DMS114 treated with DMSO at 0.1 percent for 48 hours (cell line): ENCODE measurements around the gene NACC2.
"Not testable (repeated sequence)": the region's sequence is repeated elsewhere in the genome, so short reads cannot be mapped to it uniquely, and the experiment has no call there.

Experiments
- DNase-seq: peaks from one replicate; lab custom pipeline; 2025; ENCODE audit not compliant: unreplicated experiment; lab: John Stamatoyannopoulos, UW

Gene NACC2

DNA sequence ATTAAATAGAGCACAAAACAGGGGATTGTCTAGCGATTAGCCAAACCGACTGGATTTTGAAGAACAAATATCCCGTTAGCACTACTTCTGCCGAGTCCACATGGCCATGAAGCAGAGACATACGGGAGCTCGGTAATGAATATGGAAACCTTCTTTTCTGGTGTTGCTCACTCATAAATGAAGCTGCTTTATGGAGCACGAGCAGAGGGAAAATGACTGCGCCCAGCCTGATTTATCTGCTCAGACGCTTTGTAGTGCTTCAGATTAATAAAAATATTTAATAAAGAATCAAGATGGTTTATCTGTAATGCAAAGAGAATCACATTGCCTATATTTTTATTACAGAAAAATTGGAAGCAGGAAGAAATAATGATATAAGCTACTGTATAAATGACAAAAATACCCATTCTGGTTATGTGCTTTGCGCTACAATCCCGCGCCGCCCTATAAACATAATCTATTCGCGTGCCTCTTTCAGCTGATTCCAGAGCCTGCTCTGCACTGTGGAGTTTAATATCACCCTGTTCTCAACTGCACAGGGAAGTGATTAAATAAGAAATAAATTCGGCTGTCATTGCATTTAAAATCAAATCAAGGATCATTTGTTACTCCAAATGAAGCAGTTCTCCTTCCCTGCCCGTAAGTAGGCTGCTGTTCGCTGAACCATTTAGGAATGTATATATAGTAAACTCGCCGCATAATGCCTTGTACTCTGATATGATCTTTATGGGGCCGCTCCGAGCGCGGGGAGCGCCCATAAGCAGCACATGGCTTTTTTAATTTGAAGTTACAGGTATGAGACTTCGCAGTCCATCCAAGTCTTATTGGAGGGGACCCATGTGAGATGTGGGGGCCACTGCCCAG is 111.6 kb downstream of the NACC2 start:
- no peak for DNase-seq

DNA sequence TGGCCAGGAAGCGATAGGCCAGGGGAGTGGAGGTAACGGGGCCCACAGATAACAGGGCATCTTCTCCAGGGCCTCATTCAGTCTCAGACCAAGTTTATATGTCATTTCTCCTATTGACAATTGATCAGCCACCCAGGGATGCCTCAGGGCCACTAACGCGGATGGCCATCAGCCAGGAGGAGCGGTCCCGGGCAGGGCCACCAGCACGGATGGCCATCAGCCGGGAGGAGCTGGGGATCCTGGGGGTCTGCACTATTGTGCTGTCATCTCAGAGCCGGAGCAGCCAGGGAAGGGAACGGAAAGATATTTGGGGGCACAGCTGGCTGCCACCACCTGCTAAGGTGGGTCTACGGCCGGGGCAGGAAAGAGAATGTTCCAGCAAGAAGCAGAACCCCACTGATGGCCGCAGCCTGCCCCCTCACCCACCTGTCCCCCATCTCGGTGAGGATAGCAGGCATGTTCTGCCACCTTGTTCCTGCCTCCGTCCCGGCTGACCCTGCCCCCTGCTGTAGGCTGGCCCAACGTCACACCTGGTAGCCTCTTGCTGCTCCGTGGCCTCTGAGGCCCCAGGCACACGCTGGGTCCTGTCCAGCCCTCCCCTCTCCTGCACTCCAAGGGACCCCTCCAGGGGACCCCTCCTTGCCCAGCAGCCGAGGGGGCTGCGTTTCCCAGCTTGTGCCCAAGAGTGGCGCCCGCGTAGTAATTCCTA is 112.4 kb downstream of the NACC2 start:
- DNase-seq = no peak

DNA sequence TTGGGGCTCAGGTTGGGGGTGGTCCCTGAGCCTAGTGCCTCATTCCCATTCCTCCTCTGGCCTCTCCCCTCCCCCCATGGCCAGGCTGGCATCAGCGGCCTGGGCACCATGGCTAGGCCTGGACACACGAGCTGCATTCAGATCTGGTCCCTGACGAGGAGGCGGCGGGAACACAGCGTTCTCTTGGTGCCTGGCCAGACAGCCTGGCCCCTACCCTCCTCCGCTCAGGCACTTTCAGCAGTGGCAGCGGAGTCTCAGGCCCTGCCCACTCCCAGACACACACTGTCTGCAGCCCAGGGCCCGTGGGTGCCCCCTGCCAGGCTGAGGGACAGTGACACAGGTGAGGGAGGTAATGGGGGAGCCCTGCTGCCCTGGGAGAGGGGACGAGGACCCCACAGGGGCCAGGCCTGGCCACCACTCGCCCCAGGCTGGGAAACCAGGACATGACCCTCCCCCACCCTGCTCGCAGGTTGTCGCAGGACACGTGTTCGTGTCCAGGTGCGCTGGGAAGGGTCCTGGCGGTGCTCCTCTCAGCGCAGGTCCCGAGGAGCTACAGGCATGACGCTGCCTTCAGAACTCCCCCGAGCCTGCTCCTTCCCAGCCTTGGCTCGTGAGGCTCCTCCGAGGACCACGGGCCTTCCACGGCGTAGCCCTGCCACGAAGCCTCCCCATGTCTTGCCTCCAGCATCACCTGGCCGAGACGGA is 114.0 kb downstream of the NACC2 start:
- DNase-seq = no peak

DNA sequence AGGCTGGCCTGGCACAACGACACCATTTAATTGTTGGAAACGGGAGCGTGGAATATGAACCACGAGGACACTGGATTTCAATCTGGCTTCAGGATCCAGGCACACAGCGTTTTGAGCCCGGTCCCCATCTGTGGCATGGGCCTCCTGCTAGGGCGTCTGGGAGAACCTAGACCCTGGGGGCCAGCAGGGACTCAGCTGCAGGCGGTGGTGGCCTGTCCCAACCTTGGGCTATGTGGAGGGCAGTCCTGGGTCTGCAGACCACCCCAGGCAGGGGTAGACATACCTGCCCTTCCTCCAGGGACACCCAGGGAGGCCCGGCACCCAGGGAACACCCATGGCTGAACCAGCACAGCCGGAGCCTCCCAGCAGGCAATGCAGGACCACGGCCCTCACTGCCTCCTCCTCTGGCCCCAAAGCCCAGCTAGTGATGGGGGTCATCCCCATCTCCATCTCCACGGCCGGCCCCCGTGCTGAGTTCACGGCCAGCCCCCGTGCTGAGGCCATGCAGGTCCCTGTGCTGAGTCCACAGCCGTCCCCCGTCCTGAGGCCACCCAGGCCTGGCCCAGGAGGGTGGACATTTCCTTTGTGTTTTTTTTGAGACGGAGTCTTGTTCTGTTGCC is 115.4 kb downstream of the NACC2 start:
- DNase-seq = no peak

DNA sequence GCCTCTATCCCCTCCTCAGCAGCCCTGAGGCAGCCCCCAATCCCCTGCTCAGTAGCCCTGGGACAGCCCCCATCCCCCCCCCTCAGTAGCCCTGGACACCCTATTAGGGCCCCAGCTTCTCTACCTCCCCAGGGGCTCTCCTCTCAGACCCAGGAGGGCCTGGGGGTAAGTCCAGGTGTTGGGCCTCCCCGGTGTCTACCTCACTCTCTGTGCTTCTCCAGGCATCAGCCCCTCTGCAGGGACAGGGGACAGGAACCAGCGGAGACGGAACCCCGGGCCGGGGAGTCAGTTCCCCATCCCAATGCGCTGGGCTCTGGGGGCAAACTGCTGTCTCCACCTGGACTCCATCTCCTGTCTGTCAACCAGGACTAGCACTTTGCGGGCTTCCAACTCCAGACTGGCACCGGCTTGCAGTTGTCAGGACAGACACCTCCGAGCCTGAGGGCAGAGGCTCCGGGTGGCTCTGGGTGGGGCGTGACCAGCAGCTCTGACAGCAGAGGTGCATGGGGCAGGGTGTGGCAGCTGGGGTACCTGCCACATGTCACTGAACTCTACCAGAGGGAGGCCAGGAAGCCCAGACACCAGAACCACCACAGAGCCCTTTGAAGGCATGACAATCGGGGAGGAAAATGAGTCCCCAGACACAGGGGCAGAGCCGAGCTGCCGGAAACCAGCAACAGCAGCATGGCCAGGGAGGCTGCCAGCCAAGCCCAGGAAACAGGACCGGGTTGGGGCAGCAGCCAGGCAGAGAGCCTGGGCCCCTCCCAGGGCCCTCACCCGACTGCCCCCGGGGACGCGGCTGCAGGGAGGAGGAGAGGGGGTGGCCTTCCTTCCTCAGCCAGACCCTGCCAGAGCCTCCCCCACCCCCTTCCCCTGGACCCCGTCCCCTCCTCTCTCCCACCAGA is 116.2 kb downstream of the NACC2 start:
- no peak for DNase-seq

DNA sequence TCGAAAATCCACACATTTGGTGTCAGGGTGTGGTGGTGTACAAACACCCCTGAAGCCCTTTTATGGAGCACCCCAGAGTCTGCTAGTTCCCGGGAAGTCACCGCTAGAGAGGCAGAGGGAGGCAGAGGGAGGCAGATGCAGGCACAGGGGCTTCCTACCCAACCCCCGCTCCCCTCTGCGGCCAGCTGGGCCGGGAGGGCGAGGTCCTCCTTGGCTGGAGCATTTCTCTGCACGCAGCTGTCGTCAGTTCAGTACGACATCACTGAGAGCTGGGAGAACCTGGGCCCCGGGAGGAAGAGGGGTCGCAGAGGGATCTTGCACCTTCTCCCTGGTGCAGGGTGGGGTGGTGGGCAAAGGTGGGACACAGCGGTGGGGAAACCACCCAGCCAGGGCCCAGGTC is 118.1 kb downstream of the NACC2 start:
- no peak for DNase-seq

DNA sequence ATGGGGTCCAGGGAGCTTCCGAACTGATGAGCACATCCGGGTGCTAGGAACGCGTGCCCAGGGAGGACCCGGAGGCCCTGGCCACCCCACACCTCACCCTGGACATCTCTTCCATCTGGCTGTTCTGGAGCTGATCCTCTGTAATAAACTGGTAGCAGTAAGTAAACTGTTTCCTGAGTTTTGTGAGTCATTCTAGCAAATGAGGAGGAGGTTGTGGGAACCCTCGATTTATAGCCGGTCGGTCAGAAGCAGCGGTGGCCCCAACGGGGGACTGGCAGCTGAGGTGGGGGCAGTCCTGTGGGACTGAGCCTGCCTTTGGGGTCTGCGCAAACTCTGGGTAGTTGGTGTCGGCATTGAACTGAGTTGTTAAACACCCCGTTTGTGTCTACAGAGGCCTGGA is 118.6 kb downstream of the NACC2 start:
- no peak for DNase-seq

DNA sequence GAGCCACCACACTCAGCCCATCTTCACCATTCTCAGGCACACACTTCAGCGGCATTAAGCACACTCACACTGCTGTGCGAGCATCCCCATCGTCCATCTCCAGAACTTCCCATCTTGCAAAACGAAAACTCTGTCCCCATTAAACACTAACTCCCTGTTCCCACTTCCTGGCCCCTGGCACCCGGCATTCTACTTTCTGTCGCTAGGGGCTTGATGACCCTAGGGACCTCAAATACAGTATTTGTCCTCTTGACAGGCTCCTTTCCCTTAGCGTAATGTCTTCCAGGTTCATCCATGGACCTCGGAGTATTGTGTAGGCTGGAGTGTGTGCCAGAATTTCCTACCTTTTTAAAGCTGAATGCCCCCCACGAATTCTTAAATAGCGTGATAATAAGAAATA is 119.3 kb downstream of the NACC2 start:
- no peak for DNase-seq

DNA sequence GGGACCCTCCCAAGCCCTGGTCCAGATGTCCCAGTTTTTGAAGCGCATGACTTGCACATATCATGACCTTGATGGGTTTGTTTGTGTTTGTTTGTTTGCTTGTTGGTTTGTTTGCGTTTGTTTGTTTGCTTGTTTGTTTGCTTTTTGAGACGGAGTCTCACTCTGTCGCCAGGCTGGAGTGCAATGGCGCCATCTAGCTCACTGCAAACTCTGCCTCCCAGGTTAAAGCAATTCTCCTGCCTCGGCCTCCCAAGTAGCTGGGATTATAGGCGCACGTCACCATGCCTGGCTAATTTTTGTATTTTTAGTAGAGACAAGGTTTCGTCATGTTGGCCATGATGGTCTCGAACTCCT is 120.9 kb downstream of the NACC2 start:
- no peak for DNase-seq

DNA sequence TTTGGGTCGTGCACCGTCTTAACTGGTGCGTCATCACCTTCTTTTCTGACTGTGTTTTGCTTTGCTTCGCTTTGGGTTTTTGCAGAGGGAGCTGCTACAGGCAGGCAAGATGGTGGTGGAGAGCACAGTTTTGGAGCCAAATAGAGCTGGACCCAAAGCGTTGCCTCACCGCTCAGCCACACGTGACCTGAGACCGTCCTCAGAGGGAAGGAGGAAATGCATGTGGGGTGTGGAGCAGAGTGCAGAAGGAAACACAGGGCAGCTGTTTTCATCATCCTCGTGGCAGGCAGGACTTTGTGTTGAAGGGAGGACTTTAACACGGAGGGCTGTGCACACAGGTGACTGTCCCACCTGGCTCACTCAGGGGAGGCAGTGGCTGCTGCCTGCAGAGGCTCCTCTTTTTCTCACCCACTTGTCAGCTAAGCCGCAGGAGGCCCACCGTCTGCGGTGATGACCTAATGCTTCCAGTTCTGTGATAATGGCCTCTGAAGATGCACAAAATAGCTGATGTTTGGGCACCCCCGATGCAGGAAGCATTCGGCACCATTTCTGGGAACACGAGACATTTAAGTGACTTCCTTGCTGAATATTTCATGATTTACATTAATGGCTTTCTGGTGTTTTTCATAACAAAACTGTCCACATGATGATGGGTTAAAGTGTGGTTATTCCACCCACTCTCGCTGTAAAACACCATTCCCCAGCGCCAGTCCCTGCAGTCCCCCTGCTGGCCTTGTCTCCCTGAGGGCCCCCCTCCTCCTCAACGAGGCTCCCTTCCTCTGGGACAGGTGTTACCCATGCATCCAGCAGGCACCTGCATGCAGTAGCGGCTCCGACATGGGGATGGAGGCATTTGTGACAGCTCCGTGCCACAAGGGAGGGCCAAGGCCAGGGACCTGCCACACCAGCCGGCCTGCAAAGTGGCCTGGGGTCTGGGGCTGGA is 121.5 kb downstream of the NACC2 start:
- DNase-seq = no peak

DNA sequence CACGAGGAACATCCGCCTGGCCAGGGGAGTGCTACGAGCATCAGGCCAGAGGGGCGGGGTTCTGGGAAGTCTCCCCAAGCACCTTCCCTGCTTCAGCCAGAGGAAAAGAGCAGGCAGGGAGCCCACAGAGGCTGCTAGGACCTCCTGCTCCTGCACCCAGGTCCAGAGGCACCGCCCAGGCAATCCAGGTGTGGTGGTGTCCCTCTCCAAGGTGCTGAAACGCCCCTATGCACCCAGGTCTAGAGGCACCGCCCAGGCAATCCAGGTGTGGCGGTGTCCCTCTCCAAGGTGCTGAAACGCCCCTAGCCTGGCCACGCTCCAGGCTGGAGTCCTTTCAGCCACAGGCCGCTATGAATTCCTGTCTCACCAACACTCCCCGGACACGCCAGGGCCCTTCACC is 123.2 kb downstream of the NACC2 start:
- no peak for DNase-seq

DNA sequence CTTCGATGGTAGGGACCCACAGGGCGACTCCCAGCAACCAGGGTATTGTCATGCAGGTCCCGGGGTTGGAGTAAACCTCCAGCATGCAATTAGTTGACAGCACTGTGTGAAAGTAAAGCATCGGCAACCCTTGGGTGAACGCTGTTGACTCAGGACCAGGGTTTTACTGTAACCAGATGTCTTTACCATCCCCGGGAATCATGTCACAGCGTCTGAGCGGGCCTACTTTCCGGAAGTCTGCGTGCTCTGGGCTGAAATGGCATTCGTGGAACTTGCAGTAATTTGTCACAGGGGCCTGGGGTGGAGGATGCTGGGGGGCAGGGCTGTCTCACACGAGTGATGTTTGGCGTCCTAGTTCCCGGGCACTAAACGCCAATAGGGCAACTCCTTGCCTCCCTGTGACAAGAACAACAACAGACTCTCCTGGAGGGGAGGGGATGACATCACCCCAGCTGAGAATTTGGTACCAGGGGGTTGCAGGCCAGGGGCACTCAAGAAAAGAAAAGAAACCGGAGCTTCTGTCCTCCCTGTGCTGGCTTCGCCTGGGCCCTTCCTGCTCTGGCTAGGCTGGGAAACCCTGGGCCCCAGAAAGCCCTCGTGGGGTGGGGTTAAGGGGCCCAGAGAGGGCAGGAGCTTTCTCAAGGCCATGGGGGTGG is 123.8 kb downstream of the NACC2 start:
- DNase-seq = no peak

DNA sequence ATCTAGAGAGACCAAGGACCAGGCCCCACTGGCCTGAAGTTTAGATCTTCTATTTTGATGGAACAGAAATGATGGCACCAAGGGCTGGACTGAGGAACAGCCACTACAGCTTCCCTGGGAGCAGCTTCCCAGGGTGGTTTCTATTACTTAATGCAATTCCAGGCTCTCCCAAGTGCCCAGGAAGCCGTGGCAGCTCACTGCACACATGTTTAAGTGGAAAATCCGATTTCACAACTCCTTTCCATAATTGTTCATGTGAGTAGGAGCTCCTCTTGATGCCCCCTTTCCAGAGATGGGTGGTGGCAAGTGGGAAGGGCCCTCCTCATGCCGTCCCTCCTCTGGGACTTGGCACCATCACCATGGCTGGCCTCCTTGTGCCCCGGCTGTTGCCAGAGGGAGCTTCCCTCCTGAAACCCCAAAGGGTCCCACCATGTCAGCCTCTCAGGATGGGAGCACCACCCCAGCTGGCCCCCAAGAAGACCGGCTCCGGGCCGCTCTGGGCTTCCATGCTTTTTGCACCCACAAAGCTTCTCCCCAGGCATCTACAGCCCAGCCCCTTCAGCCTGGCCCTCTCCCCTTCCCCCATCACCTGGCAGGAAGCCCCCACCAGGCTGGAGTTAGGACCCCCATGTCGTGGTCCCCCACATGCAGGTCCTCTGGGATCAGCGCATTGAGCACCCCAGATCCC is 124.8 kb downstream of the NACC2 start:
- no peak for DNase-seq

DNA sequence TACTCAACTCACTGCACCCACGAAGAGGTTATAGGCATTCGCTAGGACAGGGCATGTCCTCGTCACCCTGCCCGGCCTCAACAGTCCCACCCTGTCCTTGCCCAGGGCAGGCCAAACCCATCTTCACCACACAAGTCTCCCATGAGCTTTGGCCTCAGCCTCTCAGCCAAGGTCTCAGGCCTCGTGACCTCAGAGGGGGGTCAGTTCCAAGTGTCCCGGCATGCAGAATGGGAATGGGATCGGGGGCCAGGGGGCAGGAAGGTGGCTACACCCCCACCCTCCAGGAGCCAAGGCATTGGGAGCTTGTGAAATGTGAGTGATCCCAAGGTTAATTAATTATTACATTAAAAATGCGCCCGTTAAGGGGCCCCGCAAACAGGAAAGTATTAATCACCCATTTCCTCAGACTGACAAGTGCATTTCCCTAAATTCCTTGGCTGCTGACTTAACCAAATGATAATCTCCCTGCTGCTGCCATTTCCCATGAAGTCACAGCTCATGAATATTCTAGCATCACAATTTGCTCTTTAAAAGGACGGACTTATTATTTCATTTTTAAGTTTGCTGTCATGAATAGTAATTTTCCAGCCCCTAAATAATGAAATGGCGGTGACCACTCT is 125.9 kb downstream of the NACC2 start:
- no peak for DNase-seq

DNA sequence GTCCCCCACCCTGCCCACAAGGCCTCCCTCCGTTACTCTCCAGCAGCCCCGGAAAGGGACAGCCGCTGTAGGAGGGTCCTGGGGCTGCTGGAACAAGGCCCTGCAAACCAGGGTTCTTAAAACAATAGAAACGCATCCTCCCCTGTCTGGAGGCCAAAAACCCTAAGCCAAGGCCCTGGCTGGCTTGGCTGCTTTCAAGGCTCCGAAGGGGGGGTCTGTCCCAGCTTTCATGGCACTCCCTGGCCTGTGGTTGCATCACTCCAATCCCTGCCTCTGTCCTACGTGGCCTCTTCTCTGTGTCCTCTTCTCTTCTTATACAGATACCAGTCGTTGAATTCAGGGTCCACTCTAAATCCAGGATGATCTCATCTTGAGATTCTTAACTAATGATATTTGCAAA is 126.5 kb downstream of the NACC2 start:
- DNase-seq = no peak

DNA sequence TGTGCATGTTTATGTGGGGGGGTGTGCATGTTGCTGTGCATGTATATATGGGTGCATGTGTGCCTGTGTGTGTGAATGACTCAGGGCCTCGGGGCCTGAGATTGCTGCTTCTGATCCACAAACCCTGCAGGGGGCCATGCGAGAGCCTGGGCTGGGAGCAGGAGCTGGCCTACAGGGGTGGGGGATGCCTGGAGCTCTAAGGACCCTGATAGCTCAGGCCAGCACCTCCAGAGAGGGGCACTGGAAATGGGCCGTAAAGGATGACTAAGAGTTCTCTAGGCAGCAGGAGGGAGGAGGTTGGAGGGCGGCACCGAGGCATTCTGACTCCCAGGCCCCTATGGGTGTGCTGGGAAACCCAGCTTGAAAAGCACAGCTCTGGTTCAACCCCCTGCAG is 127.0 kb downstream of the NACC2 start:
- no peak for DNase-seq

DNA sequence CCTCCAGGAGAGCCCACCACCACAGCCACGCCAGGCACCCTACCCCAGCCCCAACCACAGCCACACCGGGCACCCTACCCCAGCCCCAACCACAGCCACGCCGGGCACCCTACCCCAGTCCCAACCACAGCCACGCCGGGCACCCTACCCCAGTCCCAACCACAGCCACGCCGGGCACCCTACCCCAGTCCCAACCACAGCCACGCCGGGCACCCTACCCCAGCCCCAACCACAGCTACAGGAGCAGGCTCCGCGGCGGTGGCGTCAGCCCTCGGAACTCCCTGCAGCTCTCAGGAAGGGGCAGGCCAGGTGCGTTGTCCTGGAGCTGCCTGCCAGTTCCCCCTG is 128.2 kb downstream of the NACC2 start:
- not testable (repeated sequence) for DNase-seq

DNA sequence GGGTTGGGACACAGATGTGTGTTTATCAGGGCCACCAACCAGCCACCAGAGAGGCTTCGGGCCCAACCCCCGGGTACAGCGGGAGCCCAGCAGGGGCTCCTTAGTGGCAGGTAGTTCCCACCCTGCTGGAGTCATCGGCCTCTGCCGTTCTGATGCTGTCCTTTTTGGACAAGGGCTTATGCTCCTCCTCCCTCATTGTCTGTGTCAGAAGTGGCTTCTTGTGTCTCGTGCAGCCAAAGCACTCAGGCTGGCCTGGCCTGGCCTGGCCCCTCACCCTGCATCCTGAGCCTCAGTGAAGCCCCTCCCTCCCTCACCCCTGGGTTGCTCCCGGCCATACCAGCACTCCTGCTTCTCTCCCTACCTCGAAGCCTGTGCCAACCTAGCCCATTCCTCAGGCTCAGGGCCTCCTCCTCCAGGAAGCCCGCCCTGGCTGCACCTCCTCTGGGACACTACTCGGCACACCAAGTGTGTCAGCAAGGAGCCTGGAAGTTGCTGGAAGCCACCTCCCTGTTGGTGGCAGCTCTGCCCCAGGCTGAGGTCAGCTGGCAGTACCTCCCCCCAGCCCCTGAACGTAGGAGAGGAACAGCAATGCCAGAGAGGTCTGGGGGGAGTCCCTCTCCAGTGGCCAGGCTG is 129.8 kb downstream of the NACC2 start:
- no peak for DNase-seq
